H9 (cell line): ENCODE data around the gene GPX2. TPM values are rescaled to one million over a fixed set of nuclear protein-coding genes. Genes with fewer than 3 reads are reported as not detected.

ENCODE experiments used
- DNase-seq: peaks from one replicate; pipeline ENCODE4 v3.0.0-alpha.2; 2017
- H2AFZ ChIP-seq: one replicate; pipeline ENCODE4 v1.6.1; 2013; ENCODE audit warnings: mild to moderate bottlenecking, low read length, control low read depth, moderate library complexity
- H2AK5ac ChIP-seq: 2 replicates; pipeline ENCODE4 v1.6.1; 2013; ENCODE audit warnings: low read length, control low read depth, mixed read lengths; ENCODE audit not compliant: insufficient read length
- H2BK120ac ChIP-seq: one replicate; pipeline ENCODE4 v1.6.1; 2013; ENCODE audit warnings: low read depth, mild to moderate bottlenecking, low read length, control low read depth, inconsistent platforms; ENCODE audit not compliant: poor library complexity, severe bottlenecking
- H2BK12ac ChIP-seq: 2 replicates; pipeline ENCODE4 v1.6.1; 2013; ENCODE audit warnings: low read length, control low read depth, mixed read lengths, low read depth; ENCODE audit not compliant: insufficient read length
- H2BK15ac ChIP-seq: 2 replicates; pipeline ENCODE4 v1.6.1; 2013; ENCODE audit warnings: low read depth, low read length, control low read depth
- H2BK20ac ChIP-seq: one replicate; pipeline ENCODE4 v1.6.1; 2013; ENCODE audit warnings: low read depth, mild to moderate bottlenecking, low read length, control low read depth, inconsistent platforms; ENCODE audit not compliant: poor library complexity, severe bottlenecking
- H2BK5ac ChIP-seq: 2 replicates; pipeline ENCODE4 v1.6.1; 2013; ENCODE audit warnings: low read length, control low read depth, mixed read lengths; ENCODE audit not compliant: insufficient read length
- H3K14ac ChIP-seq: 2 replicates; pipeline ENCODE4 v1.6.1; 2013; ENCODE audit warnings: low read length, control low read depth; ENCODE audit not compliant: insufficient read depth
- H3K18ac ChIP-seq: 2 replicates; pipeline ENCODE4 v1.6.1; 2013; ENCODE audit warnings: low read depth, mild to moderate bottlenecking, mixed read lengths, low read length, control low read depth; ENCODE audit not compliant: insufficient read length
- H3K23ac ChIP-seq: 2 replicates; pipeline ENCODE4 v1.6.1; 2013; ENCODE audit warnings: low read length, control low read depth, mixed read lengths, low read depth; ENCODE audit not compliant: insufficient read length
- H3K23me2 ChIP-seq: 2 replicates; pipeline ENCODE4 v1.6.1; 2013; ENCODE audit warnings: low read depth, mild to moderate bottlenecking, mixed read lengths, low read length, control low read depth; ENCODE audit not compliant: insufficient read length, poor library complexity, severe bottlenecking
- H3K27ac ChIP-seq: 2 replicates; pipeline ENCODE4 v1.5.1; 2013; ENCODE audit warnings: low read length, control low read depth, mixed read lengths, low read depth; ENCODE audit not compliant: insufficient read length
- H3K27me3 ChIP-seq: 2 replicates; pipeline ENCODE4 v1.6.1; 2013; ENCODE audit warnings: low read length, control low read depth, inconsistent platforms; ENCODE audit not compliant: insufficient read depth
- H3K4ac ChIP-seq: 2 replicates; pipeline ENCODE4 v1.6.1; 2013; ENCODE audit warnings: low read depth, mild to moderate bottlenecking, control low read depth, inconsistent platforms, low read length, moderate library complexity
- H3K4me1 ChIP-seq: 2 replicates; pipeline ENCODE4 v1.6.1; 2013; ENCODE audit warnings: low read length, control low read depth, inconsistent platforms; ENCODE audit not compliant: insufficient read depth
- H3K4me2 ChIP-seq: 2 replicates; pipeline ENCODE4 v1.6.1; 2013; ENCODE audit warnings: low read length, control low read depth, mixed read lengths; ENCODE audit not compliant: insufficient read length, insufficient read depth
- H3K56ac ChIP-seq: 2 replicates; pipeline ENCODE4 v1.6.1; 2013; ENCODE audit warnings: low read depth, mild to moderate bottlenecking, mixed read lengths, low read length, control low read depth; ENCODE audit not compliant: insufficient read length
- H3K79me1 ChIP-seq: 2 replicates; pipeline ENCODE4 v1.6.1; 2013; ENCODE audit warnings: low read depth, mild to moderate bottlenecking, moderate library complexity, low read length, control low read depth, inconsistent platforms; ENCODE audit not compliant: insufficient read depth, poor library complexity, severe bottlenecking
- H3K79me2 ChIP-seq: 2 replicates; pipeline ENCODE4 v1.6.1; 2013; ENCODE audit warnings: low read length, control low read depth, inconsistent platforms; ENCODE audit not compliant: insufficient read depth
- H3K9ac ChIP-seq: 2 replicates; pipeline ENCODE4 v1.6.1; 2013; ENCODE audit warnings: low read length, control low read depth, mixed read lengths; ENCODE audit not compliant: insufficient read length; ENCODE audit errors: extremely low read depth
- H3K9me3 ChIP-seq: one replicate; pipeline ENCODE4 v1.6.1; 2013; ENCODE audit warnings: low read depth, low read length, inconsistent platforms; ENCODE audit not compliant: control insufficient read depth
- H3T11ph ChIP-seq: one replicate; pipeline ENCODE4 v1.6.1; 2013; ENCODE audit warnings: mild to moderate bottlenecking, low read length, control low read depth, inconsistent platforms
- H4K20me1 ChIP-seq: one replicate; pipeline ENCODE4 v1.6.1; 2013; ENCODE audit not compliant: control insufficient read depth, insufficient read length, insufficient read depth
- H4K5ac ChIP-seq: 2 replicates; pipeline ENCODE4 v1.6.1; 2013; ENCODE audit warnings: low read depth, mild to moderate bottlenecking, mixed read lengths, low read length, control low read depth; ENCODE audit not compliant: insufficient read length
- H4K8ac ChIP-seq: replicated peaks from 2 replicates; pipeline ENCODE4 v1.6.1; 2013; ENCODE audit warnings: low read length, control low read depth, mixed read lengths, low read depth; ENCODE audit not compliant: insufficient read length
- H4K91ac ChIP-seq: 2 replicates; pipeline ENCODE4 v1.6.1; 2013; ENCODE audit warnings: low read depth, mild to moderate bottlenecking, moderate library complexity, mixed read lengths, low read length, control low read depth; ENCODE audit not compliant: insufficient read length
- H3K27ac Mint-ChIP-seq, 3 experiments: 2 replicates in 2 of 3; 3 replicates in 1 of 3; pipeline ENCODE4 v1.8.0; 2020 to 2021; ENCODE audit warnings: mixed read lengths in 3 of 3, mild to moderate bottlenecking in 1 of 3, moderate library complexity in 1 of 3
- H3K27me3 Mint-ChIP-seq: 2 replicates; pipeline ENCODE4 v1.8.0; 2021; ENCODE audit warnings: low read depth, mild to moderate bottlenecking, moderate library complexity, mixed read lengths
- H3K36me3 Mint-ChIP-seq, 3 experiments: 2 replicates in 2 of 3; 3 replicates in 1 of 3; pipeline ENCODE4 v1.8.0; 2020 to 2021; ENCODE audit warnings: low read depth in 3 of 3, mixed read lengths in 3 of 3; ENCODE audit not compliant: insufficient read depth in 1 of 3
- H3K4me1 Mint-ChIP-seq, 2 experiments: 2 replicates each; pipeline ENCODE4 v1.8.0; 2020; ENCODE audit warnings: mixed read lengths in 2 of 2
- H3K4me3 Mint-ChIP-seq, 2 experiments: 2 replicates in 1 of 2; 3 replicates in 1 of 2; pipeline ENCODE4 v1.8.0; 2020 to 2021; ENCODE audit warnings: mild to moderate bottlenecking in 2 of 2, mixed read lengths in 2 of 2, moderate library complexity in 1 of 2
- H3K9me3 Mint-ChIP-seq, 2 experiments: 2 replicates in 1 of 2; 3 replicates in 1 of 2; pipeline ENCODE4 v1.8.0; 2020; ENCODE audit warnings: mild to moderate bottlenecking in 2 of 2, mixed read lengths in 2 of 2, moderate library complexity in 1 of 2
- CTCF ChIP-seq: fragments of 200-600 bp; sonication (generic); conservative IDR thresholded peaks from 3 replicates; pipeline ENCODE4 v1.8.0; 2021; ENCODE audit warnings: antibody characterized with exemption, mild to moderate bottlenecking
- WGBS: extraction: QIAGEN DNeasy Blood & Tissue Kit; methylation state at CpG from one replicate; pipeline ENCODE4 v1.1.7; 2013; ENCODE audit warnings: missing lambda C conversion rate, low lambda C conversion rate, mixed read lengths; ENCODE audit not compliant: insufficient read length; ENCODE audit errors: extremely low coverage; 5-methylcytosine and 5-hydroxymethylcytosine counted together
- total RNA-seq: library from RNA; stranded (reverse); gene quantifications from 2 replicates; pipeline ENCODE4 v1.2.1, GENCODE V29; 2021

Gene GPX2
- total RNA-seq, 1 experiment from 2014 or later = 0.79 TPM

- Mint-ChIP-seq H3K27me3 (no peaks in the 10 kb centered on the region), H3K4me1 (peaks cover 0 to 9% of the 10 kb centered on the region in 2 experiments; a peak in 2 of 4 replicates), H3K27ac (no peak overlapping the region), H3K4me3 (no peak overlapping the region), H3K9me3 (no peaks in the 10 kb centered on the region), H3K36me3 (peaks cover 6 to 19% (median 12%) of the 10 kb centered on the region in 3 experiments; a peak in 6 of 7 replicates)
- Histone ChIP-seq H3K27me3 (no peaks in the 10 kb centered on the region), H3K23me2 (no peaks in the 10 kb centered on the region), H4K91ac (no peak overlapping the region), H3T11ph (no peak overlapping the region), H3K9me3 (no peaks in the 10 kb centered on the region), H2BK120ac (no peak overlapping the region), H2BK15ac (no peak overlapping the region), H3K4ac (no peak overlapping the region), H3K9ac (no peak overlapping the region), H4K20me1 (no peaks in the 10 kb centered on the region), H3K14ac (no peak overlapping the region), H2BK5ac (no peak overlapping the region), H4K8ac (no peak overlapping the region), H3K4me1 (no peaks in the 10 kb centered on the region), H2BK20ac (no peak overlapping the region), H3K79me2 (peaks cover under 1% of the 10 kb centered on the region; the same call in 1 of the 2 replicates), H4K5ac (no peak overlapping the region), H3K18ac (no peak overlapping the region), H3K23ac (no peak overlapping the region), H2BK12ac (no peak overlapping the region), H3K4me2 (no peak overlapping the region), H2AK5ac (no peak overlapping the region), H2AFZ (no peak overlapping the region), H3K79me1 (peaks cover 6% of the 10 kb centered on the region), H3K56ac (no peak overlapping the region), H3K27ac (no peak overlapping the region)
- DNase-seq = no peak
- WGBS = no CpG with 5 or more reads among the region's 2 CpGs
- no peak for TF ChIP-seq CTCF
Measured at GRCh38 chr14:64920465-64920864, 22.1 kb downstream of the GPX2 start.
